ENCODE measurements around the gene HTT.

GRCh38 chr4:3190549-3190948 lies 116.1 kb downstream of the HTT start:
- TF ChIP-seq CTCF (IDR thresholded peaks at IDR 0.05 in 8 of 11, conservative IDR thresholded peaks at IDR 0.05 in 3 of 11) = no peak
- TF ChIP-seq POLR2A (IDR thresholded peaks at IDR 0.05) = no peak
- TF ChIP-seq POLR2AphosphoS5 (IDR thresholded peaks at IDR 0.05) = no peak

Measured in spleen (tissue), 7 donors.